HFFc6 (cell line): ENCODE results near the gene SUGCT. TPM values are rescaled to one million over a fixed set of nuclear protein-coding genes. Genes with fewer than 3 reads are reported as not detected.

Source experiments
- DNase-seq: peaks from one replicate; pipeline ENCODE4 v3.0.0-alpha.2; 2018
- H3K27ac Mint-ChIP-seq: 2 replicates; pipeline ENCODE4 v1.8.0; 2020; ENCODE audit warnings: mild to moderate bottlenecking, mixed read lengths
- H3K27me3 Mint-ChIP-seq: 2 replicates; pipeline ENCODE4 v1.8.0; 2021; ENCODE audit warnings: mild to moderate bottlenecking, moderate library complexity, mixed read lengths; ENCODE audit not compliant: insufficient read depth
- H3K36me3 Mint-ChIP-seq: 2 replicates; pipeline ENCODE4 v1.8.0; 2021; ENCODE audit warnings: low read depth, mixed read lengths
- H3K4me1 Mint-ChIP-seq: 2 replicates; pipeline ENCODE4 v1.8.0; 2020; ENCODE audit warnings: low read depth, mixed read lengths
- H3K4me3 Mint-ChIP-seq: 2 replicates; pipeline ENCODE4 v1.8.0; 2020; ENCODE audit warnings: mild to moderate bottlenecking, moderate library complexity, mixed read lengths
- H3K9me3 Mint-ChIP-seq: 2 replicates; pipeline ENCODE4 v1.8.0; 2020; ENCODE audit warnings: mild to moderate bottlenecking, mixed read lengths
- CTCF ChIP-seq: fragments of 200-600 bp; sonication (generic); IDR thresholded peaks from 2 replicates; pipeline ENCODE4 v1.5.0; 2021; ENCODE audit warnings: antibody characterized with exemption, mild to moderate bottlenecking
- total RNA-seq, 6 experiments: library from RNA; stranded (reverse); fragmentation: NEBNext Ultra II Directional; extraction: Animal tissue kit (Norgen Biotek cat#: 25700); gene quantifications; 2 replicates in 1 of 6; 3 replicates in 5 of 6; pipeline ENCODE4 v1.2.3, GENCODE V29; 2021

SUGCT gene
- total RNA-seq, 6 experiments from 2014 or later: 12.9 to 20.1 (median 17.1) TPM

- H3K36me3 Mint-ChIP-seq: no peaks in the 10 kb centered on the region
- no peak overlapping the region for H3K27ac Mint-ChIP-seq
- H3K4me3 Mint-ChIP-seq: no peak overlapping the region
- H3K9me3 Mint-ChIP-seq: no peaks in the 10 kb centered on the region
- H3K4me1 Mint-ChIP-seq: no peaks in the 10 kb centered on the region
- TF ChIP-seq CTCF: no peak
- no peaks in the 10 kb centered on the region; the same call in 1 of the 2 replicates for H3K27me3 Mint-ChIP-seq
- no peak for DNase-seq
Measured at GRCh38 chr7:40348126-40348728, 213.4 kb downstream of the SUGCT start.

DNA sequence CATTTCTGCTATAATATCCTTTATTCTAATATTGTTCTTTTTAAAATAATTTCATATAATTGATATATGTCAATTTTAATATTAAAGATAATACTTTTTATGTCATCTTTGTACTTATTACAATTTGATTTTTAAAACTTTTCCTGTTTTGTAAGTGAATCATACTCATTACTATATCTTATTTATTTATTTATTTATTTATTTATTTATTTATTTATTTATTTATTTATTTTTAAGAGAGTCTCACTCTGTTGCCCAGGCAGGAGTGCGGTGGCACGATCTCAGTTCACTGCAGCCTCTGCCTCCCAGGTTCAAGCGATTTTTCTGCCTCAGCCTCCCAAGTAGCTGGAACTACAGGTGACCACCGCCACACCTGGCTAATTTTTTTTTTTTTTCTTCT is 215.3 kb downstream of the SUGCT start:
- H3K9me3 Mint-ChIP-seq: no peaks in the 10 kb centered on the region
- no peak for DNase-seq
- no peaks in the 10 kb centered on the region for H3K36me3 Mint-ChIP-seq
- no peak overlapping the region for H3K27ac Mint-ChIP-seq
- no peaks in the 10 kb centered on the region for H3K4me1 Mint-ChIP-seq
- no peaks in the 10 kb centered on the region; the same call in 1 of the 2 replicates for H3K27me3 Mint-ChIP-seq
- TF ChIP-seq CTCF: no peak
- H3K4me3 Mint-ChIP-seq: no peak overlapping the region

GRCh38 chr7:40354711-40355110 is 219.9 kb downstream of the SUGCT start:
- Mint-ChIP-seq H3K4me1 (peaks cover 18% of the 10 kb centered on the region), H3K27ac (no peak overlapping the region), H3K36me3 (no peaks in the 10 kb centered on the region), H3K4me3 (no peak overlapping the region), H3K9me3 (no peaks in the 10 kb centered on the region), H3K27me3 (no peaks in the 10 kb centered on the region)
- TF ChIP-seq CTCF: no peak
- no peak for DNase-seq

GRCh38 chr7:40356312-40356711 is 221.5 kb downstream of the SUGCT start:
- DNase-seq: peak; percentile 19
- no peak for TF ChIP-seq CTCF
- Mint-ChIP-seq H3K4me3 (no peak overlapping the region), H3K27me3 (no peaks in the 10 kb centered on the region), H3K4me1 (peaks cover 18% of the 10 kb centered on the region), H3K9me3 (no peaks in the 10 kb centered on the region), H3K36me3 (no peaks in the 10 kb centered on the region), H3K27ac (peak overlapping the region; percentile 24; the same call in 1 of the 2 replicates)

- Mint-ChIP-seq H3K36me3 (no peaks in the 10 kb centered on the region), H3K9me3 (no peaks in the 10 kb centered on the region), H3K27me3 (no peaks in the 10 kb centered on the region), H3K27ac (peak overlapping the region; percentile 24; the same call in 1 of the 2 replicates), H3K4me1 (peaks cover 18% of the 10 kb centered on the region), H3K4me3 (no peak overlapping the region)
- TF ChIP-seq CTCF: no peak
- no peak for DNase-seq
Measured at GRCh38 chr7:40356871-40357709, 222.3 kb downstream of the SUGCT start.
